ENCODE data around the gene ANKRD49. TPM values are rescaled to one million over a fixed set of nuclear protein-coding genes. Genes with fewer than 3 reads are reported as not detected.

The ANKRD49 gene
- total RNA-seq (10 to 100 TPM; 19.3 to 27.7 (median 23.4) TPM), polyA plus RNA-seq (10 to 100 TPM; 14.6 to 15.3 (median 15.0) TPM)

GRCh38 chr11:94493281-94494125, at the start of gene ANKRD49, which contains the start of gene MRE11:
Gene ANKRD49, plus strand, starts transcription at chr11:94493984. Its CDS starts 2,710 bp downstream, at chr11:94496694.
Gene MRE11, minus strand, starts transcription at chr11:94493844. Its CDS starts 1,043 bp downstream, at chr11:94492801.
- Histone ChIP-seq H3K27me3 (no peaks in the 10 kb centered on the region), H3K4me3 (peak within 1 kb of the TSS; percentile 72 to 92 (median 82)), H3K4me1 (peaks cover 0 to 30% (median 28%) of the 10 kb centered on the region in 4 donors), H3K27ac (peak within 1 kb of the TSS; percentile 82 to 88 (median 86)), H3K9me3 (no peaks in the 10 kb centered on the region), H3K36me3 (peaks cover 0 to 44% (median 13%) of the 10 kb centered on the region in 4 donors)
- intact Hi-C loops (cut with DNase I): loop anchor here (2.0 to 10.0 kb wide), 4 partner anchors 319 to 751 kb away; partner anchors contain the start of genes C11orf54, CWC15, KDM4D and PANX1
- TF ChIP-seq POLR2A (IDR thresholded peaks at IDR 0.05) (peak; percentile 68 to 72), POLR2AphosphoS5 (IDR thresholded peaks at IDR 0.05) (peak; percentile 77 to 93 (median 87)), CTCF (IDR thresholded peaks at IDR 0.05) (no peak), EP300 (IDR thresholded peaks at IDR 0.05) (no peak)
- DNase-seq: peak; percentile 99
- WGBS, 2 donors: 0% methylated on average over 55 of the region's 55 CpGs

- Histone ChIP-seq H3K27ac (no peak overlapping the region), H3K36me3 (peaks cover 0 to 44% (median 6%) of the 10 kb centered on the region in 4 donors), H3K9me3 (no peaks in the 10 kb centered on the region), H3K4me1 (no peaks in the 10 kb centered on the region), H3K4me3 (no peak overlapping the region), H3K27me3 (no peaks in the 10 kb centered on the region)
- DNase-seq: no peak
- 91 to 92% methylated on average over 1 of the region's 1 CpG for WGBS, 2 donors
- TF ChIP-seq CTCF (IDR thresholded peaks at IDR 0.05) (no peak), POLR2A (IDR thresholded peaks at IDR 0.05) (no peak), POLR2AphosphoS5 (IDR thresholded peaks at IDR 0.05) (no peak), EP300 (IDR thresholded peaks at IDR 0.05) (no peak)
- intact Hi-C loops (cut with DNase I): no loop called here
Observed at GRCh38 chr11:94445641-94446040, 48.1 kb upstream of the ANKRD49 start.

- Histone ChIP-seq H3K9me3 (no peaks in the 10 kb centered on the region), H3K27me3 (no peaks in the 10 kb centered on the region), H3K27ac (no peak overlapping the region), H3K4me1 (no peaks in the 10 kb centered on the region), H3K4me3 (no peak overlapping the region), H3K36me3 (peaks cover 0 to 42% (median 5%) of the 10 kb centered on the region in 4 donors)
- intact Hi-C loops (cut with DNase I): no loop called here
- TF ChIP-seq POLR2A (IDR thresholded peaks at IDR 0.05) (no peak), EP300 (IDR thresholded peaks at IDR 0.05) (no peak), CTCF (IDR thresholded peaks at IDR 0.05) (no peak), POLR2AphosphoS5 (IDR thresholded peaks at IDR 0.05) (no peak)
- 92 to 95% methylated on average over 4 of the region's 4 CpGs for WGBS, 2 donors
- DNase-seq: no peak
Observed at GRCh38 chr11:94447149-94447548, 46.6 kb upstream of the ANKRD49 start.

GRCh38 chr11:94449029-94449428, 44.8 kb upstream of the ANKRD49 start:
- intact Hi-C loops (cut with DNase I): no loop called here

More at GRCh38 chr11:94449029-94449428, 44.8 kb upstream of the ANKRD49 start:
- no peak for DNase-seq
- H3K4me3 ChIP-seq: no peak overlapping the region
- H3K27ac ChIP-seq: no peak overlapping the region
- WGBS, 2 donors: 84 to 86% methylated on average over 1 of the region's 1 CpG
- H3K4me1 ChIP-seq: no peaks in the 10 kb centered on the region
- H3K9me3 ChIP-seq: no peaks in the 10 kb centered on the region
- TF ChIP-seq EP300 (IDR thresholded peaks at IDR 0.05): no peak
- no peak for TF ChIP-seq POLR2AphosphoS5 (IDR thresholded peaks at IDR 0.05)
- TF ChIP-seq CTCF (IDR thresholded peaks at IDR 0.05): no peak
- no peak for TF ChIP-seq POLR2A (IDR thresholded peaks at IDR 0.05)
- H3K27me3 ChIP-seq: no peaks in the 10 kb centered on the region
- peaks cover 0 to 42% (median 5%) of the 10 kb centered on the region in 4 donors for H3K36me3 ChIP-seq
